KBM-7 (cell line): Measurements from ENCODE around the gene RAI1.
A peak's percentile ranks its signal among the peaks of the same experiment; 100 is the strongest.

ENCODE experiments used
- DNase-seq: peaks from one replicate; pipeline ENCODE4 v3.0.0-alpha.2; 2015
- in situ Hi-C: fragments of 300-500 bp; cut with MboI; formaldehyde crosslinking; loops from 2 replicates; pipeline ENCODE4 v1.14.3; 2020; ENCODE audit warnings: low sequenced_read_pairs, low pct_unique_long_range_greater_than_20kb, mixed read lengths

RAI1 gene

DNA sequence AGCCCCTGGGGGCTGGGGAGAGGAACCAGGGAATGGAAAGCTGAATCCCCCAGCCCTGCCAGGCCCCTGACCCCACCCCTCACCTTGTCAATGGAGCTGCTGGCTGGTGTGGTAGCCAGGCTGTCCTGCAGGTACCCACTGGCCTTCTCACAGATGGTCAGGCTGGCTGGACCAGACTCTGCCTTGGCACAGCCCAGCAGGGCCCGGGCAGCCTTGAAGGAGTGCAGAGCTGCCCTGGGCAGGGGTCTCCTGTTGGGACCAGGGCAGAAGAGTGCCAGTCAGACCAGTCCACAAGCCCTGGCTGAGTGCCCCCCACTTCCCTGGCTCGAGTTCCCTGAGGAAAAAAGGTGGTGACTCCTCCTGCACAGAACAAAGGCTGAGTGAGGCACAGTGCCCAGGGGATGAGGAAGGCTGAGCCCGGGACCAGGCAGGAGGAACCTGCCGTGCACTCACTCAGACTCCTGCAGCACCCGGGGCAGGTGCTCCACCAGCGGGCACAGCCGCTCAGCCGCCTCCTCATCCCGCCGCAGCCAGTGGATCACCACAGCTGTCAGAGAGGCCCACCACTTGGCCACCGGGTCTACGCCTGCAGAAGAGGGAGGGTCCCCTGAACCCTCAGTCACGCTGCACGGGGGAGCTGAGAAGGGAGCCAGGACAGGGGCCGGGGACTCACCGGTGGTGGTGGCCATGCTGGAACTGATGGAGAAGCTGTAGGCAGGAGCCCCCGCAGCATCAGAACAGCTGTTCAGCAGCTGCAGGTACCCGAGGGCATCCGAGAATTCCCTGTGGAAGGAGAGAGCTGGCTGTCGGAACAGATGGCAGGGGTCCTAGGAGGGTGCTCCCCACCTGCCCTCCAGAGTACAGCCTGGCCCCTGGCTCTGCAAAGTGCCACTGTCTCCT, 133.2 kb downstream of the RAI1 start:
- in situ Hi-C loops: no loop called here
- DNase-seq: no peak

DNA sequence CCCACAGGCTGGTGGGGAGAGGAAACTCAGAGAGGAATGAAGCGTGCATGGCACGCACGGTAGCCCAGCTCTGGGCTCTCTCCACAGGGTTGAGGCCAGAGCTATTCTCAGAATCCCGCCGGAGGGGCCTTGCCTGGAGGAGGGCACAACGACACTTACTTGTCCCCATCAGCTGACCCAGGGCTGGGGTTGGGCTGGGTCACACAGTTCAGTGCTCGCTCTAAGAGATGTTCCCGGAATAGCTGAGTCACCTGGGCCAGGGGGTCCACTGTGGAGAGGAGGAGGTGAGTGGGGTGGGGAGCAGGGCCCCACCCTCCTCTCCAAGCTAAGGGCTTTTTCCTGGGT, 133.8 kb downstream of the RAI1 start:
- in situ Hi-C loops: no loop called here
- no peak for DNase-seq

DNA sequence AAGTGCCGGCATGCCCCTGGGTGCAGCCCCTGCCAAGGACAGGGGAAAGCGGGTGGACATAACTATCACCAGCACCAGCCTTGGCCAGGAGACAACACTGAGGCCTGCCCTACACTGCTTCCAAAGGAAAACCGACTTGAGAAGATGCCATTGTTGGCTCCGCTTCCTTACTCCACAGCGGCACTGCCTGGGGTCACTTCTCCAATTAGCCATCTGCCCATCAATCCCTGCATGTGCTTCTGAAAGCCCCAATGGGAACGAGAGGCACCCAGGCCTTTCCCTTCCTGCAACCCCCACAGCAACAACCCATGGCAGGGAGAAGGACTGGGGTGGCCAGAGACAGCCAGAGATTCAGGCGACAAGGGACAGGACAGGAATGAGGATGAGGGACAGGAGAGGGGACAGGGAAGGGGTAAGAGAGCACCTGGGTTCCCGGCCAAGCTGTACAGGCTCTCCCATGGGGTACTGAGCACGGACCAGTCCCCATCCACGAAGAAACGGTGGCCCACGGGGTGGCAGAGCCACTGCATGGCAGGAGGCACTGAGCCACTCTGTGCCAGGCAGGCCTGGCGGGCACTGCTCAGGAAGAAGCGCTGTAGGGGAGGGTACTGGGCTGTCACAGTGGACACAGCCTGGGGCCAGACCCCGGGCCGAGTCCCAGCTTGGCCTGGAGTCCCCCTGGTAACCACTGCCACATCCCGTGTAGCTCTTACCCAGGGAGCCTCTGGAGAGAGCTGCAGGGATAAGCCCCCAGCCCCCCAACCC, 134.4 kb downstream of the RAI1 start:
- no peak for DNase-seq
- in situ Hi-C loops: no loop called here

DNA sequence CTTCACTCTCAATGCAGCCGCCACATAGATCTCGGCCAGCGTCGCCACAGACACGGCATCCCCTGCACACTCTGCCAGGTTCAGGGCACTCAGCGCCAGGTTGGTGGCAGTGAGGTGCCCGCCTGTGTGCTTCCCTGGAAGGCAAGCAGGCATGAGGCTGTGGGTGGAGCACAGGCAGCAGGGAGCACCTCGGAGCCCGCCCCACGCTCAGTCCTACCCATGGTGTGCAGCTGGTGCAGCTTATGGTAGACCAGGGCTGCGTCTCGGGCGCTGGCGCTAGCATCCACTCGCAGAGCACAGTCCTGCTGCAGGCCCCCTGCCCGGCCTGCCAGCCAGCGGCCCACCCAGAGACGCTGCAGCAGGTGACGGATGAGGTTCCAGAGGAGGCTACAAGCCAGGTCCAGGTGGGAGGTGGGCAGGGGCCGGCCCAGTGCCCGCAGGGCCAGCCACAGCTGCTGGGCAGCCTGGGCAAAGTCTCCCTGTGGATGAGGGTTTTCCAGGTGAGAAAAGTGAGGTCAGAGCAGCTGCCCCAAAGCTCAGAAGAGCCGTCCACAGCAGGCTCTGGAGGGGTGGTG, 135.1 kb downstream of the RAI1 start:
- in situ Hi-C loops: no loop called here
- no peak for DNase-seq

DNA sequence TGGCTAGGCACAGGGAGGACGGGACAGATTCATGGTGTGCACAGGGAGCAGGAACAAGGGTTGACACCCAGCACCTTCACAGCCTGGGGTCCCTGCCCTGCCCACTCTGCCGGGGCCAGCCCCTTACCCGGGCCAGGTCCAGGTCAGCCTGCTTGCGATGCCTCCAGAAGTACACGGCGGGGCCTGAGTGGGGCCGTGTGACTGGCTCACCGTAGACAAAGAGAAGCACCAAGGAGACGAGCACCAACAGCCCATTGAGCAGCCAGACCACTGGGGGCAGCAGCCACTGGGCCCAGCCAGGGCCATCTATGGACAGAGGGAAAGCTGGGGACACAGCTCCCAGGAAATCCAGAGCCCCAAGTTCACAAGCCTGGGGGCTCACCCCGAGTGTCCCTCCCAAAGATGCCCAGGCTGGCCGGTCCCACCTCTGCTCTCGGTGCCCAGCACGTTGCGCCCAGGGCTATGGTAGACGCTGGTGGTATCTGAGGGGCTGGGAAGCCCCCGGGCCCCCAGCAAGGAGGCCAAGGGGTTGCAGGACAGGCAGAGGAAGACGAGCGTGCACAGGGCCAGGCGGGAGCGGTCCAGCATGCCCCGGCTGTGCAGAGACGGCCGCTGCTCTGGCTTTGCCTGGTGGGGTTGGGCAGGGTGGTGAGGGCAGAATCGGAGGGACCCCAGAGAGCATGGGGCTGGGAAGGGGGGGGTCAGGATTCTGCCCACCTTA, 135.7 kb downstream of the RAI1 start:
- in situ Hi-C loops: no loop called here
- DNase-seq: no peak

DNA sequence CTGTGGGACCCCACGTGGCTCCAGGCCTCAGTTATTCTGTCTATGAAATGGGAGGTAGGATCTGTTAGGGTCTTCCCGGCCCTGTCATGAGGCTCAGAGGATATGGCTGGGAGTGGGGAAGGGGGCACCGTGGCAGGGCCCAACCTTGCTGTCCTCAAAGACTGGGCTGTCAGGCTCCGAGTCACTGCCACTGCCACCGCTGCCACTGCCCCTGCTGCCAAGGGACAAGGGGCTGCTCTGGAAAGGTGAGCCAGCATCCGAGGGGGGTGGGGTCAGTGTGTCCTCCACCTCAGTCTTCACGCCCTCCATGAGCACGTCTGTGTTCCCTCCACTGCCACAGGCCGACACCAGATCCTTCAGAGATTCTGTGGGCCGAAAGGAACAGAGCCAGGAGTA, 136.3 kb downstream of the RAI1 start:
- in situ Hi-C loops: no loop called here
- DNase-seq: no peak

DNA sequence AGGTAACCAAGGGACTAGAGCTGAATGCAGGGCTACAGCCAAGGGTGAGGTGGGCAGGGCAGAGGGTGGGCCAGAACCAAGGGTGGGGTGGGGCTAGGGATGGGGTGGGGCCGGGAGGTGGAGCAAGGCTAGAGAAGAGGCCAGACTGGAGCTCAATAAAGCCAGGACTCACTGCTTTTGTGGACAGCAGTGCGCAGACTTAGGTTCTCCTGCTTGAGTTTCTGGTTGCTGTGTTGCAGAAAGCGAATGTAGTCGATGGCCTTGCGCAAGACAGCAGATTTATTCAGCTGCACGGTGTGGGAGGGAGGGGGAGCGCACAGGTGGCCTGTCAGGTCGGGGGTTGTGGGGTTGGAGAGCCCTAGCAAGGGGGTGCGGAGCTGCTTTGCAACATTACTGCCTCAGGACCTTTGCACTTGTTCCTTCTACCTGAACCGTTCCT, 136.8 kb downstream of the RAI1 start:
- in situ Hi-C loops: no loop called here
- no peak for DNase-seq

DNA sequence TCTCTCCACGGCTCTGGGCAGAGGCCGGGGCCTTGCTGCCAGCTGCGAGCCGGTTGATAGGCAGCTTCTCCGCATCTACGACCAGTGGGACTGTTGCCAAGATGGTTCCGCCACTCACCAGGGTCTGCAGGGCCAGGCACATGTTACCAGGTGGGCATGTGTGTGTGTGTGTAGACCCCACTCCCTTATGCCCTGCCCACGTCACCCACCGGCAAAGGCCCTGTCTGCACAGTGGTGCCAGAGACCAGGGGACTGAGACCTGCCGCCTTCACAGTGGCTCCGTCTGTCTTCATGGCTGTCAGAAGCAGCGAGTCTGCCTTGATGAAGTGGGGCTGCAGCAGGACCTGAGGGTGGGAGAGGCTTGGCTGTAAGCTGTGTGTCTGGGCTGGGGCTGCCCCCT, 137.9 kb downstream of the RAI1 start:
- DNase-seq: no peak
- in situ Hi-C loops: no loop called here

DNA sequence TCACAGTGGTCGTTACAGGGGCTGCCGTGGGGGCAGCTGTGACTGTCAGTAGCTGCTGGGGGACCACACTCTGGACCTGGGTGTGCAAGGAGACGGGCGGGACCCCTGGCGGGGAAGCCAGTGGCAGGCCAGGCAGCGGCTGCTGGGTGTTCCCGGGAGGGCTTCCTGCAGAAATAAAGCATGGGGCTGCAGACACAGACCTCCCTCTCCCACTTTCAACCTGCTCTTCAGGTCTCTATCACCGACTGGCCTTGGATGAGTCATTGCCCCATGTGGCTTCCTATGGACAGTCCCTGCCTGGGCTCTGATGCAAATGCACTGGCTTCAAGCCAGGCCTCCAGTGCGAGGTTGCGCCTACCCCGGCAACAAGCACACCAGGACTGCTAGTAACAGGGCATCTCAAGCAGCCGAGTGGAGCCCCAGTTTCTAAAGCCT, 138.3 kb downstream of the RAI1 start:
- in situ Hi-C loops: no loop called here
- peak; percentile 26 for DNase-seq

DNA sequence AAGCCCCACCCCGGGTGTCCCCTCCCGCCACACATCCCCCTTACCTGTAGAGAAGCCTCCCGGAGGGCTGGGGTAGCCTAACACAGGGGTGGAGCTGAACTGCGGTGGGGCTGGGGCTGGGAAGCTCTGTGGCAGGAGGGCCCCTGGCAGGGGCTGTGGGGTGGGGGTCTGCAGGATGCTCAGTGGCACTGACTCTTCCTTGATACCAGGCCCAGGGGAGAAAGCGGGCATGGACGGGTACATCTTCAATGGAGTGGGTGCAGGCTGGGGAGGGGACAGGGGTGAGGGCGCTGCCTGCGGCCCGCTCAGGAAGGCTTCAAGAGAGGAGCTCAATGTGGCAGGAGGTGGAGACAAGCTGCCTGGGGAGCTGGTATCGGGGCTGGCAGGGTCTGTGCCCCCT, 138.8 kb downstream of the RAI1 start:
- no peak for DNase-seq
- in situ Hi-C loops: no loop called here

DNA sequence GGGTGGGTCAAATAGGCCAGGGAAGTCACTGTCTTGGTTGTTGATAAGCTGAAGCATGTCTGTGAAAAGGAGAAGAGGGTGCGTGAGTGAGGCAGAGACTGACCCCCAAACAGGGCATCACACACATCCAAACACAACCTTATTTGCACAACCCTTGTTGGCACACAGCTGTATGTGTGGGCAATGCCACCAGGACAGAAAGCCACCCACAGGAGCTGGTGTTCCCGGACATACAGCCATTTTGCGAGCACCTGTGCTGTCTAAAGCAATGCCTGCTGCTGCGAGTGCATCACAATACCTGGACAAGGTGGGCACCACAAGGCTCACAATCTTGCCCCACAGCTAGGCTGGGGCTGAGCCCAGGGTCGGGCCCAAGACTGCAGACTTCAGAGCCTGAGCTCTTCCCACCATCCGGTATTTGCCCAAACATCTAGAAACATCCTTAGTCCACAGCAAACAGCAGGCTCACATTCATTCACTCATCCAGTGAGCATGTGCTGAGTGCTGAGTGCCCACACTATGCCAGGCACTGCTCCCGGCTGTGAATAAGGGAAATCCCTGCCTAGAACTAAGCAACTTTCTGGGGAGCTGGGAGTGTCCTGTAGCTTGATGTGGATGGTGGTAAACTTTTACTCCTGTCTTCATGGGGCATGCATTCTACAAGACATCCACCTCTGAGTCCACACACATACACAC, 139.4 kb downstream of the RAI1 start:
- in situ Hi-C loops: no loop called here
- DNase-seq: no peak

DNA sequence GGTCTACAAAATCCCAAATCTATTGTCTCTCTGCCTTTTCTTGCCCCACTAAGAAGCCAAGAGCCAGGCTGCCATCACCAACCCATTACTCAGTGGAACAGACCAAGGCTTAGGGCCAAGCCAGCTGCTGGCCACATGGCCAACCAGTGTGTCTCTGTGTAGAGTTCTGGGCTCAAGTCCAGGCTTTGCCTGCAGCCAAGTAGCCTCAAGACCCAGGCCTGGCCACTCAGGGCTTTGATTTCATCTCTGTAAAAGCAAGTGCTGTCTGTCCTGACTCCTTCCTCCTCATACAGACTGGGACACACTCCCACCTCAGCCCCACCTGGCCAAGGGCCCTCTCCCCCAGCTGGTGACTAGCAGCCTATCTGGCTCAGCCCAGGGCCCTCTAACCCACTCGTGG, 140.9 kb downstream of the RAI1 start:
- no peak for DNase-seq
- in situ Hi-C loops: no loop called here

DNA sequence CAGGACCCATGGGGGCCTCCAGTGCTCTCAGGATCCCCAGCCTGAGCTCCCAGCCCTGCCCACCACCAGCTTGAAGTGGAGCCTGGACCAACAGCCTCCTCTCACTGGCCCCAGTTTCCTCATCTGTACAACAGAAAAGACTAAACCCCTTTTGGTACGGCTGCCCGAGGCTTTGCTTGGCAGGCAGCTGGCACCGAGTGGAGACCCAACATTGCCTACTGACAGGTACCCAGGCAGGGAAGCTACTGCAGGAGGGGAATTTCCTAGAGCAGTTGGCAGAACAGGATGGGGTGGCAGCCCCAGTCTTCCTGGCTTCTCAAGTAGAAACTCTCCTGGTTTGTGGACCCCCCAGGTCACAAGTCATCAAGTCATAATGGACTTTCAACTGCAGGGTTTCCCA, 141.4 kb downstream of the RAI1 start:
- DNase-seq: no peak
- in situ Hi-C loops: no loop called here

DNA sequence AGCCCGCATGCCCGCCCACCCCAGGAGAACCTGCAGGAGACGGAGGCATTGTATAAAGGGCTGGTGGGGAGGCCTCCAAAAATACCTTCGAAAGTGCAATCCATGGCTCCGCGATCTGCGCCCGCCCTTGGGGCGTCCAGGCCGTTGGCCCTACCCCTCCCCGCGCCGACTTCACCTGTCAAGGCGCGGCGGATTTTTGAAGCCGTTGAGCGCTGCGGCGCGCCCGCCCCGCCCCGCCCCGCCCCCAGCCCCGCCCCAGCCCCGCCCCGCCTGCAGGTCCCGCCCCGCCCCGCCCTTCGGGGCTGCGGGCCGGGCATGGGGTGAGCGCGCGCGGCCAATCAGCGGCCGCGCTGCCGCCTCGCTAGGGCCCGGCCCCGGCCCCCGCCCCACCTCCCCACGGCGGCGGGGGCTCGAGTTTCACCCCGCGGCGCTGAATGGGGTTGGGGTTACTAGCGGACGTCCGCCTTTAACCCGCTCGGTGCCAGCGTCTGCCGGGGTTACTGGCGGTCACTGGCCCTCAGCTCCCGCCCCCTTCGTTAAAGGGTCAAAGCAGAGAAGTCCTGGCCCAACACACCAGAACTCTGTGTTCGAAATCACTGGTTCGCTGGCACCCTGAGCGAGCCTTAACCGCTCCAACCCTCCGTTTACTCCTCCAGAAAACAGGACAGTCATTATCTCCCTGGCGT, 142.3 kb downstream of the RAI1 start:
- in situ Hi-C loops: no loop called here

DNA sequence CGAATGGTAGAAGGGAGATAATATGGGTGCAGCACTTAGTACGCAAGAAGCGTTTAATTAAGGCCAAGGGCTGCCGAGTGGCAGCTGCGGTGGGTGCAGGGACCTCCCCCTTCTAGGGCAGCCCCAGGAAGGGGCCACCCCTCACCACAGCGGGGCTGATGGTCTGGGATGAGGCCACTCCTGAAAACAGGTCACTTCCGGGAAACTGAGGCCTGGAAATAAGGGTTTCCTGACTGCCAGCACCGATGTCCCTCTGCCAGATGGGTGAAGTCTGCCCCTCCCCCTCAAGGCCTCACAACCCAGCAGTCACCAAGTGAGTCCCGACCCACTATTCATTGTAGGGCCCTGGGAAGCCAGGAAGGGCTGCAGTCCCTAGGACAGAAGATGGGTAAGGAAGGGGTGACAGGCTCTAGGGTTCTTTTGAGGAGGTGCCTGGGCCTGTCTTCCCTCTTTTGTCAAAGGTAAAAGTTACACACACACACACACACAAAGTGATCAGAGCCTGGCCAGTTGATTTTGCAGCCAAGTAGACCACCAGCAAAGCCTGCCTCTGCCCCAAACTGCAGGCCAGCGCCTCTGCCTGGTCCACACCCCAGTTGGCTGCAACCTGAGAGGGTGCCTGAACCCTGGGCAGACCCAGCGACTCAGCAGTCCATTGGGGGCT, 143.0 kb downstream of the RAI1 start:
- in situ Hi-C loops: no loop called here
- DNase-seq: peak; percentile 19

More for the DNA sequence above, 142.3 kb downstream of the RAI1 start:
- peak; percentile 81 for DNase-seq

DNA sequence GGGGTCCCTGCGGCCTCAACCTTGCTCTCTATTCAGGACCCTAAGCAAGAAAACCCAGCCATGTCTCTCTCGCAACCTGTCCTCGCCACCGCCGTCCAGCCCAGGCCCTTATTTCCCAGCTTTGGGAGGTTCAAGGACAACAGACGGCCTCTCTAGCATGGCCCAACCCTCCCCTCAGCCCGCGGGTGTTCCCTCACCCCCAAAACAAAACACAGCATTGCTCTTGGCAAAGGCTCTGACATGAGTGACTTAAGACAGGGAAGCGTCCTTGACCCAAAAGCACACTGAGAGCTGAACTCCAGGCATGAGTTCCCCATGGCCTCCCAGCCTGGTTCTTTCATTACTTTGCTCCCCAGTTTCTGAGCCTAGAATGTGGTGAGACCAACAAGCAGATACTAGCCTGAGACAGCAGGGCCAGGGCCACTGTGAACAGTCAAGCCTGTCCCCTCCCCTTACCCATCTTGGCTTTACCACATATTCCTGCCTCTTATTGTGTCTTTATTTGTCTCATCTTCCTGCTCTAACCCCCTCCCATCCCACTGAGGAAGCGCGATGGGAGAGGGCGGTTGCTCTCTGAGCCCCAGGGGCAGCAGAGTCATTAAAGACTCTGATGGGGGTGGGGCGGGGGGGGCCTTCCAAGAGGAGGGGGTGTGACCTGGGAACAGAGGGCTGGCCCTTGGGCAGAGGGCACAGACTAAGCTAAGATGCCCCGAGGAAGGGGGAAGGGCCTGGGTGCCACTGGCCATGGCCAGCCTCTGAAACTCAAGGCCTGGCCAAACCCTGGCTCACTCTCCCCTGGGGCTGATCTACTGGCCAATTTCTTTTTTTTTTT, 143.7 kb downstream of the RAI1 start:
- DNase-seq: peak; percentile 73

DNA sequence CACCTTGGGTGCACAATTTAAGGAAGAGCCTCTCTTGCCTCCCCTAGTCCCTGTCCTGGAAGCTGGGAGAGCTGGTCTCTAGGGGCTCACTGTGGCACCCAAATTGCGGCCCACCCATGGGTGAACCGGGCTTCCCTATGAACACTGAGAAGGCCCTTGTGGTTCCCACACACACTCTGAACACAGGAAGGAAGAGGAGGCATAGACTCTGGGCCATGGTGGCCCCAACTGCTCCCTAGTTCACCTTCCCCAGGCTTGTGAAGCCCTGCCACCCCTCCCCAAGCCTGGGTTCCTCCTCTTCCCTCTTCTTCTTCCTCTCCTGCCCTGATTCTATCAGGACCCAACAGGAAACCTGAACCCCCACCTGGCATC, 145.1 kb downstream of the RAI1 start:
- in situ Hi-C loops: no loop called here
- DNase-seq: peak; percentile 48

More for the DNA sequence above, 143.7 kb downstream of the RAI1 start:
- in situ Hi-C loops: no loop called here
